ENCODE results near the gene MRPL45. TPM values are rescaled to one million over a fixed set of nuclear protein-coding genes. Genes with fewer than 3 reads are reported as not detected.

MRPL45 gene
- total RNA-seq, 3 donors from 2014 or later: 27.9 to 42.9 (median 36.8) TPM

DNA sequence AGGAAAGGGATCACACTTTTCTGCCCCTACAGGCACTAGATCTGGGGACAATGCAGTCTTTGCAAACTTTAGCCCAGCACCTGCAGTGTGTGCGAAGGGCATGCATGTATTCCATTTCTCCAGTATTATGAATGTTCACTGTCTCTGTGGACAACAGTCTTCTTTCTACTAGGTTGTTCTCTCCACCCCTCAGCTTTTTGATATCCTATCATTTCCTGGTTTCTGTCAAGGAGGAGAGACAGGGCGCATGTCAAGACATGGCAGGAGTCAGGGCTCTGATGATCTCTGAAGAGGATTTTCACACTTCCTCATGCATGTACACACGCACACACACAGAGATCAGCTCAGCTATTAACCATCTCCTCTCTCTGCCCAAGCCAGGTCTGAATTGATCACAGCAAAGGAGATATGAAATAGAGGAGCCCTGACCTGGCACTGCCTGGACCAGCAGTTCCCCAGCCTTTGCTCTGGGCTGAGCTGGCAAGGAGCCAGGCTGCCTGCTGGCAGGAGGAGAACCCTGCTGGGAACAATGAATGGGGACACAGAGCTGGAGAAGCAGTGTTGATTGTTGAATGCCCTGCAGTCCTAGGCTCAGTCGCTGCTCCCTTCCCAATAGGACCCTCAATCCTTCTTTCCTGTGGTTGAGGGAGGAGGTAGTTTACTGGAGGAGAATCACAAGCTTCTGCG is 44.2 kb downstream of the MRPL45 start:
- intact Hi-C loops (cut with DNase I; ENCODE audit: low total_unique reads): loop anchor here (10.0 kb wide), 1 partner anchor 74 kb away; no protein-coding TSS in a partner anchor
- no peaks in the 10 kb centered on the region for H3K36me3 ChIP-seq
- DNase-seq (ENCODE audit: low spot score in 2 of 2): no peak
- no peak overlapping the region for H3K27ac ChIP-seq
- H3K27me3 ChIP-seq: peaks cover 0 to 10% of the 10 kb centered on the region in 2 donors
- H3K9me3 ChIP-seq: no peaks in the 10 kb centered on the region
- no peak for TF ChIP-seq POLR2AphosphoS5 (IDR thresholded peaks at IDR 0.05)
- H3K4me3 ChIP-seq: no peak overlapping the region
- peaks cover 0 to 6% of the 10 kb centered on the region in 2 donors for H3K4me1 ChIP-seq

DNA sequence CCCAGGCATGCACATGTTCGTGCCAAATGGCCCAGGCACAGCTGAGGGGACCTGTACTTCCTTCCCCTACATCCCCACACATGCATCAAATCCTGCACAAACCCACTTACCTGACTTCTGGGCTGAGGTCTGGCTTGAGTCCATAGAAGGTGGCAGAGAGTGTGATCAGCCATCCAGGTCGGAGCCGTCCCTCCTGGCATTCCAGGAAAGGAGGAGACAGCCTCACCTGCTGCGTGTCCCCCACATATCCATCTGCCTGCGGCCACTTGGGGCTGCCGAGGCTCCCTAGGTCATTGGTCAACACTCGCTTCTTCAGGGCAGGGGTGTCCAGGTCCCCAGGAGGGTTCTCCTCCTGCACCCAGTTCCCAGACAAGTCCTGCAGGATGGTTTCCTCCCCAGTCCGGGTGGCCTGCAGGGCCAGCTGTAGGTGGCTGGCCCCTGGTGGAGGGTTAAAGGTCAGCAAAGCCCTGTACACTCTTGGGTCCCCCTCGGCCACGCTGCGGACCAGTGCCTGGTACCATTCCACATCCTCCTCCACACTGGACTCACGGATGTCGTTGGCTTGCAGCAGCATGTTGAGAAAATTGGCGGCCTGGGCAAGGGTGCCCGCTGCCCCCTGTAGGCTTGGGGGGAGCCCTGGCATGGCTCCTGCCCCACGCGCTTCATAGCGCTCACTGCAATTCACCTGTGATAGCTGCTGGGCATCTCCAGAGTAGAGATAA is 46.1 kb downstream of the MRPL45 start:
- H3K4me1 ChIP-seq: peaks cover 0 to 6% of the 10 kb centered on the region in 2 donors
- H3K36me3 ChIP-seq: no peaks in the 10 kb centered on the region
- H3K9me3 ChIP-seq: no peaks in the 10 kb centered on the region
- no peak for DNase-seq (ENCODE audit: low spot score in 2 of 2)
- intact Hi-C loops (cut with DNase I; ENCODE audit: low total_unique reads): loop anchor here (10.0 kb wide), 1 partner anchor 72 kb away; no protein-coding TSS in a partner anchor
- no peak overlapping the region for H3K4me3 ChIP-seq
- peaks cover 0 to 10% of the 10 kb centered on the region in 2 donors for H3K27me3 ChIP-seq
- no peak for TF ChIP-seq POLR2AphosphoS5 (IDR thresholded peaks at IDR 0.05)
- TF ChIP-seq, protein P1, sequence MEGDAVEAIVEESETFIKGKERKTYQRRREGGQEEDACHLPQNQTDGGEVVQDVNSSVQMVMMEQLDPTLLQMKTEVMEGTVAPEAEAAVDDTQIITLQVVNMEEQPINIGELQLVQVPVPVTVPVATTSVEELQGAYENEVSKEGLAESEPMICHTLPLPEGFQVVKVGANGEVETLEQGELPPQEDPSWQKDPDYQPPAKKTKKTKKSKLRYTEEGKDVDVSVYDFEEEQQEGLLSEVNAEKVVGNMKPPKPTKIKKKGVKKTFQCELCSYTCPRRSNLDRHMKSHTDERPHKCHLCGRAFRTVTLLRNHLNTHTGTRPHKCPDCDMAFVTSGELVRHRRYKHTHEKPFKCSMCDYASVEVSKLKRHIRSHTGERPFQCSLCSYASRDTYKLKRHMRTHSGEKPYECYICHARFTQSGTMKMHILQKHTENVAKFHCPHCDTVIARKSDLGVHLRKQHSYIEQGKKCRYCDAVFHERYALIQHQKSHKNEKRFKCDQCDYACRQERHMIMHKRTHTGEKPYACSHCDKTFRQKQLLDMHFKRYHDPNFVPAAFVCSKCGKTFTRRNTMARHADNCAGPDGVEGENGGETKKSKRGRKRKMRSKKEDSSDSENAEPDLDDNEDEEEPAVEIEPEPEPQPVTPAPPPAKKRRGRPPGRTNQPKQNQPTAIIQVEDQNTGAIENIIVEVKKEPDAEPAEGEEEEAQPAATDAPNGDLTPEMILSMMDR (IDR thresholded peaks at IDR 0.05): no peak
- no peak for TF ChIP-seq POLR2A (IDR thresholded peaks at IDR 0.05)
- H3K27ac ChIP-seq: no peak overlapping the region

DNA sequence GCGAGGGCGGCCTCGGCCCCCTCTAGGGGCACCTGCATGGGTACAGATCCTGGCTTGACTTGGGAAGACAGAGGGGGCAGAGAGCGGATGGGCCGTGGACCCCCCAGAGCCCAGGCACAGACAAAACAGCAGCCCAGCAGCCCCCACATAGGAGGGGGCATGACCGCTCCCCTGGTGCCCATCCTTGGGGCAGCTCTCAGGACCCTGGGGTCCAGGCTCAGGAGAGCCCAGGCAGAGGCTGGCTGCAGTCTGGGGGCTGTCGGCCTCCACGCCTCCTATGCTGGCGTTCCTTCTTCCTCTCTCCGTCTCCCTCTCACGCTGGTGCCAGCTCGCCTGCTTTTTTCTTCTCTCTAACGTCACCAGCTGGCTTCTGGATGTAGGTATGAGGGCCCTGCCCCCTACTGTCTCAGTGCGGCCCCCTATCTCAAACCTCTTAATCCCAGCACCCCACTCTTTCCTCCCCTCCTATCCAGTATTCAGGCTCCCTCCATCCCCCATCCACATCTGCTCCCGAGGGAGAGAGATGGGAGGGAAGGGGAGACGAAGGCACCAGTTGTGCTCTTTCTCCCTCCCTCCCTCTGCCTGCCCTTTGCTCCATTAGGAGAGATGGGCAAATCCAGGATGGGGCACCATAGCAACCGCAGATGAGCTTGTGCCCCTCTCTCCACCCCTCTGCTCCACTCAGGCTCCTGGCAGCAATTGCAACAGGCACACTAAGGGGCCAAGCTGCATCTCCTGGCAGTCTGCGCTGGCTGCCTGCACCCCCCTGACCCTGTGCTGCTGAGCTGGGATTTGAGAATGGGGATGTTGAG is 46.8 kb downstream of the MRPL45 start, which contains the start of gene GPR179:
GPR179 (minus strand) TSS at position 349 of the 812 bp plus-strand sequence; CDS start at position 182, 167 bp downstream.
- Histone ChIP-seq H3K27ac (no peak within 1 kb of the TSS), H3K4me1 (peaks cover 0 to 6% of the 10 kb centered on the region in 2 donors), H3K27me3 (peaks cover 0 to 10% of the 10 kb centered on the region in 2 donors), H3K9me3 (no peaks in the 10 kb centered on the region), H3K4me3 (no peak within 1 kb of the TSS), H3K36me3 (no peaks in the 10 kb centered on the region)
- intact Hi-C loops (cut with DNase I; ENCODE audit: low total_unique reads): loop anchor here (10.0 kb wide), 1 partner anchor 71 kb away; no protein-coding TSS in a partner anchor
- TF ChIP-seq POLR2A (IDR thresholded peaks at IDR 0.05): no peak
- DNase-seq (ENCODE audit: low spot score in 2 of 2): no peak

DNA sequence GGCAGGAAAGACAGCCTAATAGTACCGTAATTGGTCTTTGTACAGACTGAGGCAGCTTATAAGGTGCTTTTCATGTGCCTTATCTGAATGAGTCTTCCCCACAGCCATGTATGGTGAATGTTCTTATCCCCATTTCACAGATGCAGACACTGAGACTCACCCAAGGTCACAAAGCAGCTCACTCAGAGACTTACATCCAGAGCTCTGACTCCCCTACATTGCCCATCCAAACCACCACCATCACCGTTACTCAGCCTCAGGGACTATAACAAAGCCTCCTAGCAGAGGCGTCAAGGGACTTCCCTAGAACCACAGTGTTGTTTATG is 47.4 kb downstream of the MRPL45 start:
- H3K9me3 ChIP-seq: no peaks in the 10 kb centered on the region
- no peak overlapping the region for H3K4me3 ChIP-seq
- no peaks in the 10 kb centered on the region for H3K36me3 ChIP-seq
- intact Hi-C loops (cut with DNase I; ENCODE audit: low total_unique reads): loop anchor here (10.0 kb wide), 1 partner anchor 70 kb away; no protein-coding TSS in a partner anchor
- no peak overlapping the region for H3K27ac ChIP-seq
- H3K27me3 ChIP-seq: peaks cover 0 to 10% of the 10 kb centered on the region in 2 donors
- no peak for TF ChIP-seq POLR2A (IDR thresholded peaks at IDR 0.05)
- no peak for TF ChIP-seq POLR2AphosphoS5 (IDR thresholded peaks at IDR 0.05)
- TF ChIP-seq, protein P1 (IDR thresholded peaks at IDR 0.05): no peak
- H3K4me1 ChIP-seq: peaks cover 0 to 6% of the 10 kb centered on the region in 2 donors
- no peak for DNase-seq (ENCODE audit: low spot score in 2 of 2)

DNA sequence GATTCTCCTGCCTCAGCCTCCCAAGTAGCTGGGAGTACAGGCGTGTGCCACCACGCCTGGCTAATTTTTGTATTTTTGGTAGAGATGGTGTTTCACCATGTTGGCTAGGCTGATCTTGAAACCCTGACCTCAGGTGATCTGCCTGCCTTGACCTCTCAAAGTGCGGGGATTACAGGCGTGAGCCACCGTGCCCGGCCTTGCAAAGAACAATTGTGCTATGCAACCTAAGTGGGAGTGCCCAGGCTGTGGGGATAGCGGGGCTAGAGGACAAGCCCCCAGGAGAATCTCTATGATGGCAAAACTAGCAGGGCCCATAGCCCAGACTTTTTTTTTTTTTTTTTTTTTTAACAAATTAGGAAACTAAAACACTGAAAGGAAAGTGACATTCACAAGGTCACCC is 48.8 kb downstream of the MRPL45 start:
- Histone ChIP-seq H3K4me3 (no peak overlapping the region), H3K36me3 (no peaks in the 10 kb centered on the region), H3K9me3 (no peaks in the 10 kb centered on the region), H3K4me1 (peaks cover 0 to 6% of the 10 kb centered on the region in 2 donors), H3K27me3 (peaks cover 0 to 10% of the 10 kb centered on the region in 2 donors), H3K27ac (no peak overlapping the region)
- intact Hi-C loops (cut with DNase I; ENCODE audit: low total_unique reads): loop anchor here (10.0 kb wide), 1 partner anchor 69 kb away; no protein-coding TSS in a partner anchor
- DNase-seq (ENCODE audit: low spot score in 2 of 2): no peak
- TF ChIP-seq POLR2A (IDR thresholded peaks at IDR 0.05) (no peak), POLR2AphosphoS5 (IDR thresholded peaks at IDR 0.05) (no peak)
- TF ChIP-seq, protein P1 (IDR thresholded peaks at IDR 0.05): no peak

Measured in breast epithelium (tissue), 4 donors.